WTC11 (cell line): ENCODE data around the gene NSG1.

Experiments
- ATF3 ChIP-seq: sonication (generic); formaldehyde crosslinking; conservative IDR thresholded peaks from 2 replicates; pipeline ENCODE4 v1.8.1; 2022; ENCODE audit warnings: mild to moderate bottlenecking, missing genetic modification reagents
- MYBL2 ChIP-seq: sonication (generic); formaldehyde crosslinking; IDR thresholded peaks from 2 replicates; pipeline ENCODE4 v1.8.1; 2023; ENCODE audit warnings: mild to moderate bottlenecking, moderate library complexity, missing genetic modification reagents
- TF ChIP-seq, protein P1 (sequence below): sonication (generic); formaldehyde crosslinking; IDR thresholded peaks from 2 replicates; pipeline ENCODE4 v1.8.1; 2023; ENCODE audit warnings: mild to moderate bottlenecking, missing genetic modification reagents
- TF ChIP-seq, protein P2 (sequence below): fragments of 200-600 bp; IDR thresholded peaks from 2 replicates; pipeline ENCODE4 v1.8.0; 2022; ENCODE audit warnings: antibody characterized with exemption

- no peak for TF ChIP-seq ATF3 (CRISPR knock-in tag)
- TF ChIP-seq, protein P1, sequence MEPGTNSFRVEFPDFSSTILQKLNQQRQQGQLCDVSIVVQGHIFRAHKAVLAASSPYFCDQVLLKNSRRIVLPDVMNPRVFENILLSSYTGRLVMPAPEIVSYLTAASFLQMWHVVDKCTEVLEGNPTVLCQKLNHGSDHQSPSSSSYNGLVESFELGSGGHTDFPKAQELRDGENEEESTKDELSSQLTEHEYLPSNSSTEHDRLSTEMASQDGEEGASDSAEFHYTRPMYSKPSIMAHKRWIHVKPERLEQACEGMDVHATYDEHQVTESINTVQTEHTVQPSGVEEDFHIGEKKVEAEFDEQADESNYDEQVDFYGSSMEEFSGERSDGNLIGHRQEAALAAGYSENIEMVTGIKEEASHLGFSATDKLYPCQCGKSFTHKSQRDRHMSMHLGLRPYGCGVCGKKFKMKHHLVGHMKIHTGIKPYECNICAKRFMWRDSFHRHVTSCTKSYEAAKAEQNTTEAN: no peak
- no peak for TF ChIP-seq MYBL2 (CRISPR knock-in tag)
- TF ChIP-seq, protein P2, sequence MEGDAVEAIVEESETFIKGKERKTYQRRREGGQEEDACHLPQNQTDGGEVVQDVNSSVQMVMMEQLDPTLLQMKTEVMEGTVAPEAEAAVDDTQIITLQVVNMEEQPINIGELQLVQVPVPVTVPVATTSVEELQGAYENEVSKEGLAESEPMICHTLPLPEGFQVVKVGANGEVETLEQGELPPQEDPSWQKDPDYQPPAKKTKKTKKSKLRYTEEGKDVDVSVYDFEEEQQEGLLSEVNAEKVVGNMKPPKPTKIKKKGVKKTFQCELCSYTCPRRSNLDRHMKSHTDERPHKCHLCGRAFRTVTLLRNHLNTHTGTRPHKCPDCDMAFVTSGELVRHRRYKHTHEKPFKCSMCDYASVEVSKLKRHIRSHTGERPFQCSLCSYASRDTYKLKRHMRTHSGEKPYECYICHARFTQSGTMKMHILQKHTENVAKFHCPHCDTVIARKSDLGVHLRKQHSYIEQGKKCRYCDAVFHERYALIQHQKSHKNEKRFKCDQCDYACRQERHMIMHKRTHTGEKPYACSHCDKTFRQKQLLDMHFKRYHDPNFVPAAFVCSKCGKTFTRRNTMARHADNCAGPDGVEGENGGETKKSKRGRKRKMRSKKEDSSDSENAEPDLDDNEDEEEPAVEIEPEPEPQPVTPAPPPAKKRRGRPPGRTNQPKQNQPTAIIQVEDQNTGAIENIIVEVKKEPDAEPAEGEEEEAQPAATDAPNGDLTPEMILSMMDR: no peak
Observed at GRCh38 chr4:4408132-4408523, 21.2 kb downstream of the NSG1 start.
